NCI-H510A (cell line): ENCODE results near the gene AHDC1.

ENCODE experiments used
- DNase-seq: peaks from one replicate; lab custom pipeline; 2025; lab: John Stamatoyannopoulos, UW

AHDC1 gene

GRCh38 chr1:27597516-27598294 is 6.2 kb downstream of the AHDC1 start:
- no peak for DNase-seq

GRCh38 chr1:27596986-27597385 is 7.0 kb downstream of the AHDC1 start:
- no peak for DNase-seq

- no peak for DNase-seq
These were observed 7.7 kb downstream of the AHDC1 start for GRCh38 chr1:27596261-27596660.

GRCh38 chr1:27595597-27595996 is 8.3 kb downstream of the AHDC1 start:
- DNase-seq: no peak

GRCh38 chr1:27594564-27595510 is 9.1 kb downstream of the AHDC1 start:
- no peak for DNase-seq

GRCh38 chr1:27593678-27594563 is 10.0 kb downstream of the AHDC1 start:
- no peak for DNase-seq

GRCh38 chr1:27592931-27593677 is 10.8 kb downstream of the AHDC1 start:
- no peak for DNase-seq

- no peak for DNase-seq
These were observed 11.6 kb downstream of the AHDC1 start for GRCh38 chr1:27592232-27592930.

GRCh38 chr1:27591622-27592021 is 12.3 kb downstream of the AHDC1 start:
- DNase-seq: no peak

GRCh38 chr1:27590917-27591508 is 12.9 kb downstream of the AHDC1 start:
- DNase-seq: no peak

GRCh38 chr1:27589841-27590426 is 14.0 kb downstream of the AHDC1 start:
- DNase-seq: no peak

- no peak for DNase-seq
These were observed 14.5 kb downstream of the AHDC1 start for GRCh38 chr1:27589441-27589840.

- DNase-seq: no peak
These were observed 15.4 kb downstream of the AHDC1 start for GRCh38 chr1:27588256-27589232.

GRCh38 chr1:27585684-27586083 is 18.3 kb downstream of the AHDC1 start:
- no peak for DNase-seq

GRCh38 chr1:27584453-27584852 is 19.5 kb downstream of the AHDC1 start:
- no peak for DNase-seq

- DNase-seq: no peak
These were observed 20.5 kb downstream of the AHDC1 start for GRCh38 chr1:27583479-27583878.

GRCh38 chr1:27581823-27582243 is 22.1 kb downstream of the AHDC1 start:
- no peak for DNase-seq

GRCh38 chr1:27577504-27578188 is 26.3 kb downstream of the AHDC1 start:
- DNase-seq: peak; percentile 49
